GM13976 (cell line): ENCODE measurements around the gene KIAA0513.

Experiments used
- DNase-seq: peaks from one replicate; pipeline ENCODE4 v3.0.0; 2012; ENCODE audit warnings: low spot score
- in situ Hi-C: fragments of 300-500 bp; cut with MboI; formaldehyde crosslinking; loops from one replicate; pipeline ENCODE4 v1.12.0; 2022; ENCODE audit warnings: low sequenced_read_pairs, mixed read lengths, inconsistent platforms; ENCODE audit not compliant: unreplicated experiment
- TF ChIP-seq, protein P1 (sequence below): IDR thresholded peaks from 2 replicates; pipeline ENCODE4 v1.5.1; 2012; ENCODE audit warnings: borderline replicate concordance, mild to moderate bottlenecking; ENCODE audit not compliant: insufficient read depth; ENCODE audit errors: extremely low read depth, missing control alignments, control extremely low read depth

Gene KIAA0513

DNA sequence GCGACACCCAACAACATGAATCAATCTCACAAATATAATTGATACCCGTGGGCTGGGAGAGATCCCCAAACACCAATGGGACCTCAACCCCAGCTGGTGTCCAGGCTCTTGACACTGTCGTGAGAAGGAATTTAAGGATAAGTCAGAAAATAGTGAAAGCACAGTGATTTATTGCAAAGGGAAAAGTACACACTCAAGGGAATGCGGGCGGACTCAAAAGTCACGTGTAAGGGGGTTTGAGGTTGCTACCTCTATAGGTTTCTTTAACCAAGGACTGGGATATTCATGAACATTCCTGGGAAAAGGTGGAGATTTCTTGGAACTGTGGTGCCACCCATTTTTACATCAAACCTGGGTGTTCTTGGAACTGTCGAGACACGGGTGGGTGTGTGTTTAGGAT is 10.0 kb upstream of the KIAA0513 start:
- in situ Hi-C loops: no loop called here
- TF ChIP-seq, protein P1, sequence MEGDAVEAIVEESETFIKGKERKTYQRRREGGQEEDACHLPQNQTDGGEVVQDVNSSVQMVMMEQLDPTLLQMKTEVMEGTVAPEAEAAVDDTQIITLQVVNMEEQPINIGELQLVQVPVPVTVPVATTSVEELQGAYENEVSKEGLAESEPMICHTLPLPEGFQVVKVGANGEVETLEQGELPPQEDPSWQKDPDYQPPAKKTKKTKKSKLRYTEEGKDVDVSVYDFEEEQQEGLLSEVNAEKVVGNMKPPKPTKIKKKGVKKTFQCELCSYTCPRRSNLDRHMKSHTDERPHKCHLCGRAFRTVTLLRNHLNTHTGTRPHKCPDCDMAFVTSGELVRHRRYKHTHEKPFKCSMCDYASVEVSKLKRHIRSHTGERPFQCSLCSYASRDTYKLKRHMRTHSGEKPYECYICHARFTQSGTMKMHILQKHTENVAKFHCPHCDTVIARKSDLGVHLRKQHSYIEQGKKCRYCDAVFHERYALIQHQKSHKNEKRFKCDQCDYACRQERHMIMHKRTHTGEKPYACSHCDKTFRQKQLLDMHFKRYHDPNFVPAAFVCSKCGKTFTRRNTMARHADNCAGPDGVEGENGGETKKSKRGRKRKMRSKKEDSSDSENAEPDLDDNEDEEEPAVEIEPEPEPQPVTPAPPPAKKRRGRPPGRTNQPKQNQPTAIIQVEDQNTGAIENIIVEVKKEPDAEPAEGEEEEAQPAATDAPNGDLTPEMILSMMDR: no peak
- no peak for DNase-seq

DNA sequence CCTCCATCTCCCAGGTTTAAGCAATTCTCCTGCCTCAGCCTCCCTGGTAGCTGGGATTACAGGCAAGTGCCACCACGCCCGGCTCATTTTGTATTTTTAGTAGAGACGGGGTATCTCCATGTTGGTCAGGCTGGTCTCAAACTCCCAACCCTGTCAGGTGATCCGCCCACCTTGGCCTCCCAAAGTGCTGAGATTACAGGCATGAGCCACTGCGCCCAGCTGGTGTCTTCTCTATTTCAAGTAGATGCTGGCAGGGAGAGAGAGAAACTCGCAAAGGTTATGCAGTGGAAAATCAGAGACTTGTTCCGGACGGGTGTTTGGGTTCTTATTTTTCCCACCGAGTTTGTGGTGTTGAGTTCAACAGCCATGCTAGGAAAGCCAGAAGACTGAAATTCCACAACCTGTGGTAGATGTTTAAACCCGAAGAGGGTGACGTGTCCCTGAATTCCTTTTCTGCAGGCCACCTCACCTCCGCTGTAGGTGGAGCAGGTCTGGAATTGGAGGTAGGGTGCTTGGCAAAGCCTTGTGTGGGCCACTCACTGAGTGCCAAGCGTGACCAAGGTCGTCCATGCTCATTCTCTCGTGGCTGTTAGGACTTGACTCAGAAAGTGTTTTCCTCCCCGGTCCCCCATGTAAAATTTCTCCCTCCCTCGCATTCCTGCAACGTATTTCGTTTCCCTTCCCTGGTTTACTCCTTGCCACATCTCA is 8.9 kb upstream of the KIAA0513 start:
- TF ChIP-seq, protein P1: no peak
- in situ Hi-C loops: no loop called here
- DNase-seq: no peak

DNA sequence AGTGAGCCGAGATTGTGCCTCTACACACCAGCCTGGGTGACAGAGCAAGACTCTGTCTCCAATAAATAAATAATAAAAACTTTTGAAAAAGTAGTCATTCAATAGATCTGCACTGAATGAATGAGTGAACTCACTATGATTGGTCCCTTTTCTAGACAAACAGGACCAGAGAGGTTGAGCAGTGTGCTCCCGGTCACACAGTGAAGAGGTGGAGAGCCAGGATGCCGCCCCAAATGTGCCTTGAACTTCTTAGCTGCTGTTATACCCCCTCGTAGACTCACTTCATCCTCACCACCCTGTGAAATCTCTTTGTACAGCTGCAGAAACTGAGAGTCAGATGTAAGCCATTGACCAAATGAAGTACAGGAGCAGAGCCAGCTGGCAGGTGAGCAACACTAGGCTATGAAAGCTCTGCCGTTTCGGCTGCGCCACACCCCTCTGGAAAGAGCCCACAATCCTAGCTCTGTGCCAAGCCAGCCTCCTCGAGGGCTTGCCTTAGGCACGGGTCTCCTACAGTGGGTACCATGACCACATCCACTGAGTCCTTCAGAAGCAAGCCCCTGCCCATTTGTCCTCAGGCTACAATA is 7.8 kb upstream of the KIAA0513 start:
- in situ Hi-C loops: no loop called here
- TF ChIP-seq, protein P1: no peak
- no peak for DNase-seq

DNA sequence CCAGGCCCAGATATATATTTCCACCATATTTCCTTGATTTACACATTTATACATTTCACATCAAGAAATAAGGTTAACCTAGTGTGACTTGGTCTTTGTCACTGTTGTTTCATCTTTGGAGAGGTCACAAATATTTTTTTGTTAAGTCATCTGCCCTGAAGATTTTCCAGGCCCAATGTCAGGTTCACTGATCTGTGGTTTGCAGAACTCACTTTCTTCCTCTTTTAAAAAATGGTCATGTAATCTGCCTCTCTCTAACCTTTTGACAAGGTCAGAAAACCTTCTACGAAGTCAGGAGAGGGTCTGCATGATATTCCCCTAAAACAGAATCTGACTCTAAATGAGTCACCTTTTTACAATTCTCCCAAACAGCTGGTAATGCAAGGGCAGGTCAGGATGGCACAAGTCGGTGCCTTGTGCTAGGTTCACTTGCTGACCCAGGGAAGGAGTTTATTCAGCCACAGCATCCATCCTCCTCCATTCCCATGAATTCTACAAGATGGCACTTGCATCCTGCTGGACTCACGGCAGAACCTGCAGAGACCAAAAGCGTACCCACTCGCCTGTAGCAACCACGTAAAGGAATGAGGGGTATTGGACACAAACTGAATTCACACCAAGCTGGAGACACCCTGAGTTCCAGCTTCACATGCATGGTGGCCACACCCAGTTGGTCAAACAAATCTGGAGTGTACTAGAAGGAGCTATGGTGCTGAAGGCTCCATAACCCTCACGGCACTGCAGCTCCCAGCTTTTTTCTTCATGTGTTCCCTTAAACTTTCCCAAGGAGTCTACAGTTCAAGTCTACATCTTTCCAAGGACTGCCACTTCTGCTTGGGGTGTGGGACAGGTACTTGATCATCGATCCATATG is 1.6 kb upstream of the KIAA0513 start:
- TF ChIP-seq, protein P1: no peak
- DNase-seq: no peak
- in situ Hi-C loops: no loop called here

DNA sequence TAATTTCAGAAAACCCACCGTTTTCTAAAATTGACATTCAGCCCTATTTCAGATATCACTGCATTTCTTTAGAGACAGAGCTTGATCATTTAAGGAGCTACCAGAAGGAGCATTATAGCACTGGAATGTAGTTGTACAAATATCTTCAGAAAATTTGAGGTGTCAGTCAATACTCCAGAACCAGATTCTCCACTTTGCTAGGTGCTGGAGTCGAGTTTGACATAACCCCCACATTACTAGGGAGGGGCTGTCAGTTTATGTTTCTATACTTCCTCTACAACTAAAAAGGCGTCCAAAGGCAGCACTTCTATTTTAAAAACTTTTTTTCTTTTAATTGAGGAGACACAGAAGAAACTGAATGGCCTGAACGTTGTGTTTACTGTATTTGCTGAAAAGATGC is 892 bp upstream of the KIAA0513 start:
- in situ Hi-C loops: no loop called here
- no peak for DNase-seq
- TF ChIP-seq, protein P1: no peak

DNA sequence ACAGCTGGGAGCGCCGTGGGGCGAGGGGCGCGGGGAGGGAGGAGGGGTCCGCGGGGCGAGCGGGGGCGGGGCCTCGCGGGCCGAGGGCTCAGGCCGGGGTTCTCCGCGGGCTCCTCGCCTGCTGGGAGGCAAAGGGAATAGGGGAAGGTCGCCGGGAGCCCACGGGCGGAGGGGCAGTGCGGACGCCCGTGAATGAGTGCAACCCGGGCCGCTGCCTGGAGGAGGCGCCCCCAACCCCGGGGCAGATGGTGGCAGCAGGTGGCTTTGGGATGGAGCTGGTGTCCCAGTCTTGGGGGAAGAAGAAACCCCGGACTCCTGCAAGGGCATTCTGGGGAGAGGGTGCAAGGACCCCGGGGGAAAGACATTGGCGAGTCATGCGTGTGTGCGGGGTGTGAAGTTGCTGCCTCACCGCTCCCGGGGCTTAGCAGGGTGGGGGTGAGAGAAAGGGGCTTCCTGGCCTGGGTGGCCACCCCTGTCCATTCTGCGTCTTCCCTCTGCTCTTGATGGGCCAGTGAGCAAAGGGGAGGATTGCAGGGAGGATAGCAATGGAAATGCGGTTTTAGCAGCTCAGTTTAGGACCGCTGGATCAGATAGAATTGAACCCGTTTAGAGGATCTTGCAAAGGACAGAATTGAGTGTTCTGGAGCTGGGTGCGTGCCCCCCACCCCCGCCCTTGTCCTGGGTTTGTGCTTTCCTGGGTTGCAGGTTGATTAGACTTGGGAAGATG is 526 bp downstream of the KIAA0513 start:
- DNase-seq: peak; percentile 45
- TF ChIP-seq, protein P1: peak; percentile 44
- in situ Hi-C loops: no loop called here
